Measurements from ENCODE around the gene PRRX2.

Gene PRRX2

DNA sequence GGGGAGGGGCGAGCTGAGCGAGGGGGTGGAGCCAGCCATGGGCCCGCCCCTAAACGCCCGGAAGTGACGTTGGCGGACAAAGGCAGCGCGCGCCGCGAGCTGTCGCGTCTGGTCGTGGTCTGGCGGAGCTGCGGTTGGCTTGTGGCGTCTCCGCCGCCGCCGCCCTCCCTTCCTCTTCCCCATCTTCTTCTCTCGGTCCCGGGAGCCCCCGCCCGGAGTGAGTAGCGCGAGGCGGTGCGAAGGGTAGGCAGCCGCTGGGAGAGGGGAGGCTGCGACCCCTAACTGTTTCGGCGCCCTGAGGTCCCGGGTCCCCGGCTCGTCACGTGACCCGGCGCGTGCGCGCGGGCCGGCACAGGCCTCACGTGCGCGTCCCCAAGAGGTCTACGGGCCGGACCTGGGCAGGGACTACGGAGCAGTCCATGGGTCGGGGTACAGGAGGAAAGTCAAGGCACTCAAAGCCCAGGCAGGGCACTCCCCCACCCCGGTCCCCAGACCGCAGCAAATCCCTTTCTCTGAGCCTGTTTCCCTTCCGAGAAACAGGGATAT lies 39.3 kb upstream of the PRRX2 start, which contains the start of gene NTMT1 (continued):
- TF ChIP-seq, protein P1, sequence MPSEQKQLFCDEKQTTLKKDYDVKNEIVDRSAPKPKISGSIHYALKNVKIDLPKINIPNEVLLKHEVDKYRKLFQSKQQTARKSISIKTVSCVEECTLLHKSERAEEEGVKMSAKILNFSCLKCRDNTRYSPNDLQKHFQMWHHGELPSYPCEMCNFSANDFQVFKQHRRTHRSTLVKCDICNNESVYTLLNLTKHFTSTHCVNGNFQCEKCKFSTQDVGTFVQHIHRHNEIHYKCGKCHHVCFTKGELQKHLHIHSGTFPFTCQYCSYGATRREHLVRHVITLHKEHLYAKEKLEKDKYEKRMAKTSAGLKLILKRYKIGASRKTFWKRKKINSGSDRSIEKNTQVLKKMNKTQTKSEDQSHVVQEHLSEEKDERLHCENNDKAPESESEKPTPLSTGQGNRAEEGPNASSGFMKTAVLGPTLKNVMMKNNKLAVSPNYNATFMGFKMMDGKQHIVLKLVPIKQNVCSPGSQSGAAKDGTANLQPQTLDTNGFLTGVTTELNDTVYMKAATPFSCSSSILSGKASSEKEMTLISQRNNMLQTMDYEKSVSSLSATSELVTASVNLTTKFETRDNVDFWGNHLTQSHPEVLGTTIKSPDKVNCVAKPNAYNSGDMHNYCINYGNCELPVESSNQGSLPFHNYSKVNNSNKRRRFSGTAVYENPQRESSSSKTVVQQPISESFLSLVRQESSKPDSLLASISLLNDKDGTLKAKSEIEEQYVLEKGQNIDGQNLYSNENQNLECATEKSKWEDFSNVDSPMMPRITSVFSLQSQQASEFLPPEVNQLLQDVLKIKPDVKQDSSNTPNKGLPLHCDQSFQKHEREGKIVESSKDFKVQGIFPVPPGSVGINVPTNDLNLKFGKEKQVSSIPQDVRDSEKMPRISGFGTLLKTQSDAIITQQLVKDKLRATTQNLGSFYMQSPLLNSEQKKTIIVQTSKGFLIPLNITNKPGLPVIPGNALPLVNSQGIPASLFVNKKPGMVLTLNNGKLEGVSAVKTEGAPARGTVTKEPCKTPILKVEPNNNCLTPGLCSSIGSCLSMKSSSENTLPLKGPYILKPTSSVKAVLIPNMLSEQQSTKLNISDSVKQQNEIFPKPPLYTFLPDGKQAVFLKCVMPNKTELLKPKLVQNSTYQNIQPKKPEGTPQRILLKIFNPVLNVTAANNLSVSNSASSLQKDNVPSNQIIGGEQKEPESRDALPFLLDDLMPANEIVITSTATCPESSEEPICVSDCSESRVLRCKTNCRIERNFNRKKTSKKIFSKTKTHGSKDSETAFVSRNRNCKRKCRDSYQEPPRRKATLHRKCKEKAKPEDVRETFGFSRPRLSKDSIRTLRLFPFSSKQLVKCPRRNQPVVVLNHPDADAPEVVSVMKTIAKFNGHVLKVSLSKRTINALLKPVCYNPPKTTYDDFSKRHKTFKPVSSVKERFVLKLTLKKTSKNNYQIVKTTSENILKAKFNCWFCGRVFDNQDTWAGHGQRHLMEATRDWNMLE (tag by site-specific recombination; conservative IDR thresholded peaks at IDR 0.05; ENCODE audit: low read depth): peak; percentile 46; the same call in 1 of the 2 replicates
- TF ChIP-seq, protein P2, sequence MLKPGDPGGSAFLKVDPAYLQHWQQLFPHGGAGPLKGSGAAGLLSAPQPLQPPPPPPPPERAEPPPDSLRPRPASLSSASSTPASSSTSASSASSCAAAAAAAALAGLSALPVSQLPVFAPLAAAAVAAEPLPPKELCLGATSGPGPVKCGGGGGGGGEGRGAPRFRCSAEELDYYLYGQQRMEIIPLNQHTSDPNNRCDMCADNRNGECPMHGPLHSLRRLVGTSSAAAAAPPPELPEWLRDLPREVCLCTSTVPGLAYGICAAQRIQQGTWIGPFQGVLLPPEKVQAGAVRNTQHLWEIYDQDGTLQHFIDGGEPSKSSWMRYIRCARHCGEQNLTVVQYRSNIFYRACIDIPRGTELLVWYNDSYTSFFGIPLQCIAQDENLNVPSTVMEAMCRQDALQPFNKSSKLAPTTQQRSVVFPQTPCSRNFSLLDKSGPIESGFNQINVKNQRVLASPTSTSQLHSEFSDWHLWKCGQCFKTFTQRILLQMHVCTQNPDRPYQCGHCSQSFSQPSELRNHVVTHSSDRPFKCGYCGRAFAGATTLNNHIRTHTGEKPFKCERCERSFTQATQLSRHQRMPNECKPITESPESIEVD (tag by site-specific recombination; IDR thresholded peaks at IDR 0.05): no peak
- TF ChIP-seq IKZF3 (tag by site-specific recombination; IDR thresholded peaks at IDR 0.05) (no peak), ZNF558 (tag by site-specific recombination; IDR thresholded peaks at IDR 0.05) (no peak), ZNF112 (tag by site-specific recombination; IDR thresholded peaks at IDR 0.05) (no peak), ZNF16 (tag by site-specific recombination; IDR thresholded peaks at IDR 0.05; ENCODE audit: low read depth) (no peak), TCF7L2 (IDR thresholded peaks at IDR 0.05; ENCODE audit: borderline replicate concordance, low read depth, low read length) (no peak), ZBTB48 (tag by site-specific recombination; IDR thresholded peaks at IDR 0.05) (peak; percentile 98), ZFP3 (tag by site-specific recombination; IDR thresholded peaks at IDR 0.05; ENCODE audit: low read depth) (no peak), ZNF76 (tag by site-specific recombination; IDR thresholded peaks at IDR 0.05; ENCODE audit: borderline replicate concordance, low read depth) (peak; percentile 64; the same call in 1 of the 2 replicates), ZNF184 (tag by site-specific recombination; IDR thresholded peaks at IDR 0.05) (no peak), ZFHX2 (tag by site-specific recombination; conservative IDR thresholded peaks at IDR 0.05) (no peak), ZNF311 (tag by site-specific recombination; IDR thresholded peaks at IDR 0.05; ENCODE audit: borderline replicate concordance) (no peak), ZIC2 (tag by site-specific recombination; IDR thresholded peaks at IDR 0.05) (no peak), ZNF302 (tag by site-specific recombination; IDR thresholded peaks at IDR 0.05; ENCODE audit: low read depth) (no peak), ZNF169 (tag by site-specific recombination; IDR thresholded peaks at IDR 0.05) (0 out of 2 replicates have a peak, but pooled peaks have one; percentile 28), SETDB1 (IDR thresholded peaks at IDR 0.05; ENCODE audit: insufficient read length, low read length) (no peak), ZNF548 (tag by site-specific recombination; IDR thresholded peaks at IDR 0.05) (no peak), ZNF792 (tag by site-specific recombination; IDR thresholded peaks at IDR 0.05) (no peak), KLF7 (tag by site-specific recombination; IDR thresholded peaks at IDR 0.05; ENCODE audit: borderline replicate concordance) (no peak), SALL2 (tag by site-specific recombination; IDR thresholded peaks at IDR 0.05; ENCODE audit: borderline replicate concordance) (no peak), ZNF530 (tag by site-specific recombination; IDR thresholded peaks at IDR 0.05; ENCODE audit: low read depth) (no peak), OVOL3 (tag by site-specific recombination; IDR thresholded peaks at IDR 0.05) (peak; percentile 76; the same call in 1 of the 2 replicates)
- TF ChIP-seq, protein P3, sequence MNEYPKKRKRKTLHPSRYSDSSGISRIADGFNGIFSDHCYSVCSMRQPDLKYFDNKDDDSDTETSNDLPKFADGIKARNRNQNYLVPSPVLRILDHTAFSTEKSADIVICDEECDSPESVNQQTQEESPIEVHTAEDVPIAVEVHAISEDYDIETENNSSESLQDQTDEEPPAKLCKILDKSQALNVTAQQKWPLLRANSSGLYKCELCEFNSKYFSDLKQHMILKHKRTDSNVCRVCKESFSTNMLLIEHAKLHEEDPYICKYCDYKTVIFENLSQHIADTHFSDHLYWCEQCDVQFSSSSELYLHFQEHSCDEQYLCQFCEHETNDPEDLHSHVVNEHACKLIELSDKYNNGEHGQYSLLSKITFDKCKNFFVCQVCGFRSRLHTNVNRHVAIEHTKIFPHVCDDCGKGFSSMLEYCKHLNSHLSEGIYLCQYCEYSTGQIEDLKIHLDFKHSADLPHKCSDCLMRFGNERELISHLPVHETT (tag by site-specific recombination; IDR thresholded peaks at IDR 0.05): 0 out of 2 replicates have a peak, but pooled peaks have one; percentile 62
- TF ChIP-seq, protein P4, sequence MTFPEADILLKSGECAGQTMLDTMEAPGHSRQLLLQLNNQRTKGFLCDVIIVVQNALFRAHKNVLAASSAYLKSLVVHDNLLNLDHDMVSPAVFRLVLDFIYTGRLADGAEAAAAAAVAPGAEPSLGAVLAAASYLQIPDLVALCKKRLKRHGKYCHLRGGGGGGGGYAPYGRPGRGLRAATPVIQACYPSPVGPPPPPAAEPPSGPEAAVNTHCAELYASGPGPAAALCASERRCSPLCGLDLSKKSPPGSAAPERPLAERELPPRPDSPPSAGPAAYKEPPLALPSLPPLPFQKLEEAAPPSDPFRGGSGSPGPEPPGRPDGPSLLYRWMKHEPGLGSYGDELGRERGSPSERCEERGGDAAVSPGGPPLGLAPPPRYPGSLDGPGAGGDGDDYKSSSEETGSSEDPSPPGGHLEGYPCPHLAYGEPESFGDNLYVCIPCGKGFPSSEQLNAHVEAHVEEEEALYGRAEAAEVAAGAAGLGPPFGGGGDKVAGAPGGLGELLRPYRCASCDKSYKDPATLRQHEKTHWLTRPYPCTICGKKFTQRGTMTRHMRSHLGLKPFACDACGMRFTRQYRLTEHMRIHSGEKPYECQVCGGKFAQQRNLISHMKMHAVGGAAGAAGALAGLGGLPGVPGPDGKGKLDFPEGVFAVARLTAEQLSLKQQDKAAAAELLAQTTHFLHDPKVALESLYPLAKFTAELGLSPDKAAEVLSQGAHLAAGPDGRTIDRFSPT (tag by site-specific recombination; IDR thresholded peaks at IDR 0.05): no peak
- TF ChIP-seq, protein P5, sequence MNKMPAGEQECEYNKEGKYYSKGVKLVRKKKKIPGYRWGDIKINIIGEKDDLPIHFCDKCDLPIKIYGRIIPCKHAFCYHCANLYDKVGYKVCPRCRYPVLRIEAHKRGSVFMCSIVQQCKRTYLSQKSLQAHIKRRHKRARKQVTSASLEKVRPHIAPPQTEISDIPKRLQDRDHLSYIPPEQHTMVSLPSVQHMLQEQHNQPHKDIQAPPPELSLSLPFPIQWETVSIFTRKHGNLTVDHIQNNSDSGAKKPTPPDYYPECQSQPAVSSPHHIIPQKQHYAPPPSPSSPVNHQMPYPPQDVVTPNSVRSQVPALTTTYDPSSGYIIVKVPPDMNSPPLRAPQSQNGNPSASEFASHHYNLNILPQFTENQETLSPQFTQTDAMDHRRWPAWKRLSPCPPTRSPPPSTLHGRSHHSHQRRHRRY (tag by site-specific recombination; IDR thresholded peaks at IDR 0.05): no peak
- TF ChIP-seq, protein P6, sequence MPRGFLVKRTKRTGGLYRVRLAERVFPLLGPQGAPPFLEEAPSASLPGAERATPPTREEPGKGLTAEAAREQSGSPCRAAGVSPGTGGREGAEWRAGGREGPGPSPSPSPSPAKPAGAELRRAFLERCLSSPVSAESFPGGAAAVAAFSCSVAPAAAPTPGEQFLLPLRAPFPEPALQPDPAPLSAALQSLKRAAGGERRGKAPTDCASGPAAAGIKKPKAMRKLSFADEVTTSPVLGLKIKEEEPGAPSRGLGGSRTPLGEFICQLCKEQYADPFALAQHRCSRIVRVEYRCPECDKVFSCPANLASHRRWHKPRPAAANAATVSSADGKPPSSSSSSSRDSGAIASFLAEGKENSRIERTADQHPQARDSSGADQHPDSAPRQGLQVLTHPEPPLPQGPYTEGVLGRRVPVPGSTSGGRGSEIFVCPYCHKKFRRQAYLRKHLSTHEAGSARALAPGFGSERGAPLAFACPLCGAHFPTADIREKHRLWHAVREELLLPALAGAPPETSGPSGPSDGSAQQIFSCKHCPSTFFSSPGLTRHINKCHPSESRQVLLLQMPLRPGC (tag by site-specific recombination; IDR thresholded peaks at IDR 0.05): peak; percentile 75

All from HEK293 (cell line).